ENCODE data around the gene ARHGAP21.
A peak's percentile ranks its signal among the peaks of the same experiment; 100 is the strongest.

Gene ARHGAP21

DNA sequence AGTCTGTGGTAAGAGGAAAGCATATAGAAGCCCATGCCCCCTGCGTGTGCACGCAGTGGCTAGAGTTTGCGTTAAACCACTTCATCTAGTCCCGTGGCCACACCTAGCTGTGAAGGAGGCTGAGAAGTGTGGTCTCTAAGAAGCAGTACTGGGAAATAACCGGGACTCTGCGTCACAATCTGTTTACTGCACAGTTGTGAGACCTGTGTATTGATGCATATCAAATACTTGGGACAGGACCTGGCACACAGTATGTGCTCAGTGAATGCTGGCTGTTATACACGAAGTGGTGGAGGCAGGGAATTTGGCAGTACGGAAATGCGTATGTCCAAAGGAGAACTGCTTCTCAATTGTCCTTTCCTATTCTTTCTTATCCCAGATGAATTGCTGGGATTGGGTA is 149.5 kb downstream of the ARHGAP21 start:
- DNase-seq (ENCODE audit: low spot score): no peak

DNA sequence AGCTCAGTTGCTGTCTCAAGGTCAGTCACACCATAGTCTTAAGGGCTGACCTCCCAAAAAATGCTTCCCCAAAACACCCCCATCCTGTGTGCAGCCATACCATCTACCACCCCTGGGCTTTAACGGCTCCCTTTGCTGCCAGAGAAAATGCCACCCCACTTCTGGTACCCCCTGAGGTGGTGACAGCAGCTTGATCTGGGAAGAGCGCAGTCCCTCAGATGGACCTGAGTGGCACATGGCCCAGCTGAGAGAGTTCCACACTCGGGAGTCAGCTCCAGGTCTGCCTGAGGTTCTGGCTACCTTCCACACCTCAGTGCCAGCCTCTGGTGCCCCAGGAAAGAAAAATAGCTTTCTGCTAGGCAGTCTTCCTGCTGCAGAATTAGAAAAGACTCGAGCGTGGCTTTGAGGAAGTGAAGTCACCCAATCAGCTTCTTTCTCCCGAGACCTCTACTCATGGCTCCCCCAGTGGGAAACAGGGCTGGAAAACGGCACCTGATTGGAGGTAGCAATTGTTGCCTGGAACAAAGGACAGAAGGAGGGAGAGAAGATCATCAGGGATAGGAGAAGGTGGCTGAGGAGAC is 151.7 kb downstream of the ARHGAP21 start:
- DNase-seq (ENCODE audit: low spot score): no peak

DNA sequence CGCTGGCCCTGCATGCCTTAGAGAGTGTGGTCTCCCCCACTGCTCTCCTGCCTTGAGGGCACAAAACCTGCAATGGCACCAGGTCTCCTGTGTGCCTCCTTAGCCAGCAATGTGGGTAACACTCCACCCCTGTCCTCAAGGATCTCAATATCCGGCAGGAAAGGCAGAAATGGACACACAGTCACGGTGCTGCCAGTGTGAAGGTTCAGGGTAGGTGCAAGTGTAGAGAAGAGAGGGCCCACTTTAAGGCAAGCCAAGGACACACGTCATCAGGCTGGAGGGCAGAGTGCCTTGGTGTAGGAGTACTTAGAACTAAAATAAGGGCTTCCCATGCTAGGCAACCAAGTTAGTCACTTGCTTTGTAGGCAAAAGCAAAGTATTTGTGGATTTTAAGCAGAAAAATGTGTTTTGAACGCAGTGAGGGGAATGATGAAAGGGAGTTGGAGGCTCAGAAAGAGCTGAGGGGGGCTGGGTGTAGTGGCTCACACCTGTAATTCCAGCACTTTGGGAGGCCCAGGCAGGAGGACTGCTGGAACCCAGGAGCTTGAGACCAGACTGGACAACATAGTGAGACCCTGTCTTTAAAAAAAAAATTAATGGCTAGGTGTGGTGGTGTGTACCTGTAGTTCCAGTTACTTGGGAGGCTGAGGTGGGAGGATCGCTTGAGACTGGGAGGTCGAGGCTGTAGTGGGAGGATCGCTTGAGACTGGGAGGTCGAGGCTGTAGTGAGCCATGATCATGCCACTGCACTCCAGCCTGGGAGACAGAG is 152.8 kb downstream of the ARHGAP21 start:
- no peak for DNase-seq (ENCODE audit: low spot score)

DNA sequence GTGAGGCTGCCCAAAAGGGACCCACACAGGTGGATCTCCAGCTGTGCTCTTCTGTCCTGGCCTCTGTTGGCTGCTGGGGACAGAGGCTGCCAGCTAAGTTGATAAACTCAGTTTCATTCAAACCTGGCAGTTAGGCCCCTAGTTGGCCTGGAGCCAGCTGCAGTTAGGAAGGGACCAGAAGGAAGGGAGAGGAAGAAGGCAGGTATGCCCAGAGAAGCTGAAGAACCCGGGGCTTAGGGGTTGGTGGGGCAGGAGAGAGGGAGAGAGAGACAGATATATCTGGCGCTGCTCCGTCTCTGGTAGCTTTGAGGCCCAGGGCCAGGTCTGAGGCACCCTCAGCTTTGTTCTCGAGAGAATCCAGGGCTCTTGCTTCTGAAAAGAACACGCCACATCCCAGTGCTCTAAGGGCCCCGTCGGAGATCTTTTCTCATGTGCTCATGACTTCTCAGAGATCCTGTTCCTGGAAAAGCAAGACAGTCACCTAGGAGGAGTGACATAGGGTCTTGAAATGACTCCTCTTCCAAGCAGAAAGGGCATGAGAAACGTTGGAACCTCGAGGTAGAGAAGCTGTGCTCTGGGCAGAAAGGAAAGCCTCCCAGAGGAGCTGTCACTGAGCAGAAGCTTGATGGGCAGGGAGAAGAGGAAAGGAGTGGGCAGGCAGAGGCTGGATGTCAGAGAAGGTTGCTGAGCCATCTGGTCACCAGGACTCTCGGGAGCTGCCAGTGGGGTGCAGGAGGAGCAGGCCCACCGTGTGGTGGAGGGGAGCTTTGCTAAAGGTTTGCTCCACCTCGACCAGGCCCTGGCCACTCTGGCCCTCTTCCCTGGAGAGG is 153.6 kb downstream of the ARHGAP21 start:
- DNase-seq (ENCODE audit: low spot score): no peak

DNA sequence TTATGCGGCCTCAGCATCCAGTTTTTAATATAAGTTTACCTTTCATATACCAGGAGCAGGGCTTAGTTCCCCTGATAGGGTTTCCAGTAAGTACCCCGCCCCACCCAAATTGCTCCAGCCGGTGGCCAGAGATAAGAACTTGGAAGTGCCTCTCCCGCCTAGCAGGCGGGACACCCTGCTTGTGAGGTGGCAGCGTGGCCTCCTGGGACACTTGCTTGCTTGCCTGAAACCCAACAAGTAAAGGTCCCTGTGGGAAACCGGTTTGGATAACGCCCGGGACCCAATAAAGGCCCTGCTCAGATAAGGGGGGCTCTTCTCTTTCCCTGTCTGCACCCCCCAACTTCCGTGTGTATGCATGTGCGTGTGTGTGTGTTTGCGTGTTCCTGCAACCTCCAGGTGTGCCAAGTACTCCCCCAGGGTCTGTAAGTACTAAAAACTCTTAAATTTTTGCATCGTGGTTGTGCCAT is 154.3 kb downstream of the ARHGAP21 start:
- no peak for DNase-seq (ENCODE audit: low spot score)

DNA sequence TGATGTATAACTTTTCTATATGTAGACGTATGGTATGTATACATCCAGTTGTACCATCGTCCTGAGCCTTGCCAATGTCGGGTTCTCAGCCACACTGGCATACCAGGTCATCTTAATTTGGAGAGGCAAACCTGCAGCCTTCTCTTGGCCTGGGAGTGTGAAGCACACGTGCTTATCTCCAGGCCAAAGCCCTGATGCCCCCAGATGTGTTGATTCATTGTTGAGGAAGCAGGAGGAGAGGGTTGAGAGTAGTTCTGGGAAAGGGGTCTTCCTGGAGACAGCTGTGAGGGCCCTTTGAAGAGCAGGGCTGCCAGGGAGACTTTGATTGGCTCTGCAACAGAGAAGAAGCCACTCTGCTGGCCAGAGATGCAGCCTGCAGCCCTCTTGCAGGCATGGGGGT is 155.6 kb downstream of the ARHGAP21 start:
- DNase-seq (ENCODE audit: low spot score): no peak

DNA sequence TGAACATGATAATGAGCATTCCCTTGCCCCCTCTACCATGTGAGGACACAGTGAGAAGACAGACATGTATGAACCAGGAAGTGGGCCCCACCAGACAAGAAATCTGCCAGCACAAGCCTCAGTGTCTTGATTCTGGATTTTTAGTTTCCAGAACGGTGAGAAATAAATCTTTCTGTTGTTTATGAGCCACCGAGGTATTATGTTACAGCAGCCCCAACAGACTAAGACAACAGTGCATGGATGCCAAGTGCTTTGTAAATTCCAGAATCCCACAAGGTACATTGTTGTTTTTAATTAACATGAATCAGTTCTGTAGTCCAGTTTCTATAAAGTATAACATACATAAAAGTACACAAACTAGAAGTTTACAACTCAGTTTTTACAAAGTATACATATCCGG is 162.2 kb downstream of the ARHGAP21 start:
- no peak for DNase-seq (ENCODE audit: low spot score)

DNA sequence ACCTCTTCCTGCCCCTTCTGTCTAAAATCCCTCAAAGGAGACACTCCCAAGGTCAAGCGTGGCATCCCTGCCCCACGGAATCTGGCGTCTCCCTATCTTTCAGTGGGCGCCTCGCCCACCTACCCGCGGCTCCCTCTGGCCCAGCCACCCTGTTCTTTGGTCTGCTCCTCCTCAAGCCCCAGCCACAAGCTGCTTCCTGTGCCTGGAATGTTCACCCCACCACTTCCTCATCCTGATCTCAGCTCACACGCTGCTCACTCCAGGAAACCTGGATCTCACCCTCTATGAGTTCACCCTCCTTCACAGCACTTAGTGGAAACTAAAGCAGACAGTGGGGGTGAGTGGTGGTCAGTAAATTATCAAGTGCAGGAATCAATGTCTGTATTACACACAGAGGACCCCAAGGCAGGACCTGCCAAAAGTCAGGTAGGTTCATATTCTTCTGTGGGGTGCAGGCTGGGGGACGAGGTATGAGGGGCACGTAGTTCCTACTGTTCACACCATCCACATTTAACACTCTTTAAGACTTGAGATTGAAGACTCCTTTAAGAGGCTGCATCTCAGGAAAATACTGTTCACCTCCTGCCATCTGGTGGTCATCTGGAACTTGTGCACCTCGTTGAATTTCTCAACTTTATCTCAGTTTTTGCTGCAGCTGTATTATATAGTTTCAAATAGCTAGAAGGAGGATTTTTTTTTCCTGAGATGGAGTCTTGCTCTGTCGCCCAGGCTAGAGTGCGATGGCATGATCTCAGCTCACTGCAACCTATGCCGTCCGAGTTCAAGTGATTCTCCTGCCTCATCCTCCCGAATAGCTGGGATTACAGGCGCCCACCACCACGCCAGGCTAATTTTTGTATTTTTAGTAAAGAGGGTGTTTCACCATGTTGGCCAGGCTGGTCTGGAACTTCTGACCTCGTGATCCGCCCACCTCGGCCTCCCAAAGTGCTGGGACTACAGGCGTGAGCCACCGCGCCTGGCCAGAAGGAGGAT is 166.6 kb downstream of the ARHGAP21 start:
- peak; percentile 25 for DNase-seq (ENCODE audit: low spot score)

DNA sequence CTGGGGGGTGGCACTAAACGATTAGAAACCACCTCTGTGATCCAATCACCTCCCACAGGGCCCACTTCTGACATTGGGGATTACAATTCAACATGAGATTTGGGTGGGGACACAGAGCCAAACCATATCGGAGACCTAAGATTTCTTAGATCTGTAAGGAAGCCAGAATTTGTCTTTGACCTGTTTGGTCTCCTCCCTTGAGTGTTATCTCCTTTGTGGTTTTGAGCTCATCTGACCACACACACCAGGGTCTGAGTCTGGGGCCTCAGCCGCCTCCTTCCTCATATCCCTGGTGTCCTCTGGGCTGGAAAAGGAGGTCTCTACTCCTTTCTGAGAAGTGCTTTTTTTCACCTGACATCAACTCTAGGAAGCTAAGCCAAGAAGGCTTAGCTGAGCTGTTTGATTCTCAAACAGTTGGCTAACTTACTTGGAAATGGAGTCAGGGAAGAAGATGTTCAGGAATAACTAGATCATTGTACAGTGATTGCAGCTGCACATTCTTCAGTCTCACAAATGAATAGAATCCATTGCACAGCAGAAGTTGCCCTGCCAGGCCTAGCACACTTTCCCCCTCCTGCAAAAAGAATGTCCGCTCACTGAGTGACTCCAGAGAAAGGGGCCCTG is 167.4 kb downstream of the ARHGAP21 start:
- DNase-seq (ENCODE audit: low spot score): no peak

DNA sequence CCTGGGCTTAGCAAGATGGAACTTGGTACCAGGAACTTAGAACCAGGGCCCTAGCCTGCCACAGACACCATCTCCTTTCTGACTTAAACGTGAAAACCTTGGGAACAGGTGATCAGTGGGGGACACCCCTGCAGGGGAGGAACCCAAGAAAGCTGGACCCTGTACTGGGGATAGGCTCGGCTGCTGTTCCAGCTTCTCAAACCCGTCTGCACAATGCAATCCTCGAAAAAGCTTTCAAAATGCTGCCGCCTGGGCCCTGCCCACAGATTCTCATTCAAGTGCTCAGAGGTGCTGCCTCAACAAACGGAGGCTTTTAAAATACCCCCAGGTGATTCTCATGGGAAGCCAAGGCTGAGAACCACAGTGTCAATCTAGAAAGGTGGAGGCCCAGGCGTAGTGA is 169.7 kb downstream of the ARHGAP21 start:
- DNase-seq (ENCODE audit: low spot score): no peak

DNA sequence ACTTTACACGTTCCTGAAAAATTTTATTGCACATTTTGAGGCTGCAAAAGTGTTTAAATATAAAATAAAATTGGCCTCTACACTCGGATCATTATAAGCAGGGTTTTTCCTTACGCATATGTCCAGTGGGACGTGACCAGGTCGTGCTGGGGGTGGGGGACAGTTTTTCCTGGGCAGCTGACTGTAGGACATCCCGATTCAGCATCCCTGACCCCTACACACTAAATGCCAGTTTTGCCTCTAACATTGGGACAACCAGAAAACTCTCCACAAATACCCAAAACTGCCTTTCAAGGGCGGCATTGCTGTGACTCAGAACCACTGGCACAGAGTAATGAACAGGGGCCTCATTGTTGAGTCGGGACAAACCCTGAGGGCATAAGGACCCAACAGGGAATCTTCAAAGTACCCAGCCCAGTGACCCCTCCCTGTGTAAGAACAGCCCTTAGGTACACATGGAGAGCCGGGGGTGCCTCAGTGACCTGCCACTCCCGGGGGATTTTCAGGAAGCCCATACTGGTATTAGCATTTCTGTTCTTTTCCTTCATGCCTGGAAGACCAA is 170.6 kb downstream of the ARHGAP21 start:
- no peak for DNase-seq (ENCODE audit: low spot score)

DNA sequence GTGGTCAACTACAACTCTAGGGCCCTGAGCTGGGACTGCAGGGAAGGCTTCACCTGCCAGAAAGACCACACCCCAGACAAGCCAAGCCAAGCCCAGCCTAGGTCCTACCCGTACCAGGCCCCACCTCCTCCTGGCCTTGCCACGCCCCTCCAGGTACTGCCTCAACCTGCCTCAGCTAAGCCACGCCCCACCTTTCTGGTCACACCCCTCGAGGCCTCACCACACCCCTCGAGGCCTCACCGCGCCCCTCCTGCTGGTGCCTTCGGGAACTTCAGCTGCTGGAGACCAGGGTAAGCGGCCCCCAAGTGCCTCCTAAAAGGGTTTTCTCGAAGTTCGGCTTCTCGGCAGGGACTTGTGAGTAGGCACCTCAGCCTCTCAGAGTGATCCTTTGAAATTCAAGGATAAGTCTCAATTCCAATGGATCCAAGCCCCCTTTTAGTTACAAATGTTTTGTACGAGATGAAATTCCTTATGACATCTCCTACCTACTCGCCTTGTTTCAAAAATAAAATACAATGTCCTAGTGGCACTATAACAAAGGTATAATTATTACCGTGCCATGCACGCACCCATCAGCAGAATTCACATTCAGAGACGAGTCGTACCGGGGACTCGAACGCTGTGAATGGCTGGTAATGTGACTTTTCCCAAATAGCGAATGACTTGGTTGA is 171.2 kb downstream of the ARHGAP21 start:
- DNase-seq (ENCODE audit: low spot score): no peak

DNA sequence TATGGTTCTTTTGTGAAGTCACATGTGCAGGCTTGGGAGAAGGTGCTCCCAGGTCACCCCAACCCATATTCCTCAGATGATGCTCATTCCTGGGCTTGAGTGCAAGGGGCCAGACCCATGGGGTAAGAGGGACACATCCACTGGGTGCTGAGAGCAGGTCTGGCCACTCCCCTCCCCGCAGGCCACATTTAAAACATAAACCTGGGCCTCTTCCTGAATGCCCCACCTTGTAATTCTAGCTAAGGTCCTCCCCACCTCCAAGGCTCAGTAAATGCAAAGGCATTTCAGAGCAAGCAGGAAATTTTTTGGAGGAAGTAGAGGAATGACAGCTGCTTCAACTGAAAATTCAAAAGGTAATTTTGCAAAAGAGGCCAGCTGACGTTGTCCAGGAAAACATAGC is 172.5 kb downstream of the ARHGAP21 start:
- no peak for DNase-seq (ENCODE audit: low spot score)

DNA sequence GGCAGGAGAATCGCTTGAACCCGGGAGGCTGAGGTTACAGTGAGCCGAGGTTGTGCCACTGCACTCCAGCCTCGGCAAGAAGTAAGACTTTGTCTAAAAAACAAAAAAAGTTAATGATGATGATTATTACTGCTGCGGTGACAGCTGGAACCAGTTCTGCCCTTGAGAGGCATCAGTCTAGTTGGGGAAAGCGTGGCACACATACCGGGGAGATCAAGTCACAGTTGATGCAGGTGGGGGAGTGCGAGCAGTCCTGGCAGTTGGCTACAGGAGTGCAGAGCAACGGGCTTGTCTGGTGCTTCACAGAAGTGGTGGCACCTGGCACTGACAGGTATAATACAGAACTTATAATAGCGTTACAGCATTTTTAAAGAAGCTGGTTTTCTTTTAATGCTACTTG is 173.0 kb downstream of the ARHGAP21 start:
- DNase-seq (ENCODE audit: low spot score): no peak

DNA sequence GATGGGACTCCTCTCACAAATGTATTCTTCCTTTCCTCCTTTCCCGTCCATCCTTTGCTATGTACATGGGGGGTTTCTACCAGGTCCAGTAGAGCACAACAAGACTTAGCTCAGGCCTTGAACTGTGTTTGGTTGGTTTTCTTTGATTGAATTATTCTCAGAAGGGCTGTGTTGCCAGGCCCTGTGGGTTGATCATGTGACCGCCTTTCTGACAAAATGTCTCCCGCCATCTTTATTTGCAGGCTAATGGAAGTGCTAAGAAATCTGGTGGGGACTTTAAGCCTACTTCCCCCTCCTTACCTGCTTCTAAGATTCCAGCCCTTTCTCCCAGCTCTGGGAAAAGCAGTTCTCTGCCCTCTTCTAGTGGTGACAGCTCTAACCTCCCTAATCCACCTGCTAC is 178.1 kb downstream of the ARHGAP21 start:
- DNase-seq (ENCODE audit: low spot score): no peak

DNA sequence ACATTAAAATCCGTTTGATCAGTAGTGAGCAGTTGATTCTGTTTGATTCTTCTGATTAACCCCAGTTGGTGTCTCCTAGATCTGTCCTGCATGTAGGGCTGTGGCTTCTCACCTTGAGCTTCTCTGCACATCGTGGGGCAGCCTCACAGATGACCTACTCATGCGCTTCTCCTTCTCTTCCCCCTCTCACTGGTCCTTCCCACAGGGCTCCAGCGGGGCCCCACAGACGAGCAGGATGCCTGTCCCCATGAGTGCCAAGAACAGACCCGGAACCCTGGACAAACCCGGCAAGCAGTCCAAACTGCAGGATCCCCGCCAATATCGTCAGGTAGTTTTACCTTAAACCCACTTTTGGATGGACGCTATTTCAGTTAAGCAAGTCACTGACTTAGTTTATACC is 178.9 kb downstream of the ARHGAP21 start:
- DNase-seq (ENCODE audit: low spot score): no peak

DNA sequence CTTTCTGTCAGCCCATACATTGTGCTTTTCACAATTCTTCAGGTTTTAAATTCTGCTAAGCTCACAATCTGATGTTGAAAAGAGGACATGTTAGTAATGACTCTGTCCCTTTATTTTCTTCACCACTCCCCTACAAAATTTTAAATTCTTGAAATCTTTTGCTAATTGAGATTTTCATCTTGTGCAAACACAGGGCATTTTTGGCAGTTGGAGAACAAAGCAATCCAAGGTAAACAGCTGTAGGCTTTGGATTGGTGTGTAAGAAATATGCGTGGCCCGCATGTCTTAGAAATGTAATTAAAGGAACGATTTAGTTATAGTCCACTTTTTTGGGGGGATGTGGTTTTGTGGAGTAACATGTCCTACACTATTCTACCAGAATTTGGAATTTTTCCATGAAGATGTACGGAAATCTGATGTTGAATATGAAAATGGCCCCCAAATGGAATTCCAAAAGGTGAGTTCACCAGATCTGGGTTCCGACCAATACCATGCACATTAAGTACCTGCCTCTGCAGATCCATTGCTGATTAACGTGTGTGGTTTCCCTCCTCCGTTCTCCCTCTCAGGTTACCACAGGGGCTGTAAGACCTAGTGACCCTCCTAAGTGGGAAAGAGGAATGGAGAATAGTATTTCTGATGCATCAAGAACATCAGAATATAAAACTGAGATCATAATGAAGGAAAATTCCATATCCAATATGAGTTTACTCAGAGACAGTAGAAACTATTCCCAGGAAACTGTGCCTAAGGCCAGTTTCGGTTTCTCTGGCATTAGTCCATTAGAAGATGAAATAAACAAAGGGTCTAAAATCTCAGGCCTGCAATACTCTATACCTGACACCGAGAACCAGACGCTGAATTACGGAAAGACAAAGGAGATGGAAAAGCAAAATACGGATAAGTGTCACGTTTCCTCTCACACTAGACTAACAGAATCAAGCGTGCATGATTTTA is 181.1 kb downstream of the ARHGAP21 start:
- DNase-seq (ENCODE audit: low spot score): no peak

DNA sequence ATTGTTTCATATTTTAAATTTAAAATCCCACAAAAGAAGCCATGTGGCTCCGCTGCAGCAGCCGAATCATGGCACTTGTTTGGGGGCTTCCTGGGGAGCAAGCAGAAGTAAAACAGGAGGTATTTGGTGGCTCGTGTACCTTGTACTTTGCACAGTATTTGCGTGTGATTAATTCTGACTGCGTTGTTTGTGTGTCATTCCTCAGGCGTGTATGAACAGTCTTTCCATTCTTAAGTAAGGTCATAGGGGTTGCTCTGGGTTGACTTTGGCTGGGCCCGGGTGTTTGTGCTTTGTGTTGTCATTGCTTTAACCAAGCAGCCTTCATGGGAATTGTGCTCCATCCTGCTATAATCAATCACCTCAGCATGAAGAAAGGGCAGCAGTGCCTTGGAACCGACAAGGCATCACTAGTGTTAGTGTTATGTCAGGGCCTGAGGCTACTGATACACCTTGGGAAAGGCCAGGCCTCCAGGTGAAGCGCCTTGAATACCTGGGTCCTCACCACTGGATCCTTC is 182.4 kb downstream of the ARHGAP21 start:
- no peak for DNase-seq (ENCODE audit: low spot score)

DNA sequence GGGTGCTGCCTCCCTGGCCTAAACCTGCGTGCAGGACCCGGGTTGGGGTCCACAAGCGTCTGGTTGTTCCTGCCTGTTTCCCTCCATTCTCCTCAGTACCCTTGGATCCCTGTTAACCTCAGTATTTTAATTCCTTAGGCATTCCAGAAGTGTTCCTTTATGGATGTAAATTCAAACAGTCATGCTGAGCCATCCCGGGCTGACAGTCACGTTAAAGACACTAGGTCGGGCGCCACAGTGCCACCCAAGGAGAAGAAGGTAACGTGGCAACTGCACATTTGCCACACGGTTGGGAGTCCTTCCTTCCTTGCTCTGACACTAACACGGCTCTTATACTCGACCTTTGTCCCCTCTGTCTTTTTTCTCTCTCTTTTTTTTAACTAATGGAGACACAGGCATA is 187.1 kb downstream of the ARHGAP21 start:
- DNase-seq (ENCODE audit: low spot score): no peak
